NCI-H82 (cell line): ENCODE data around the gene TBC1D5.
"Not testable (repeated sequence)": the region's sequence is repeated elsewhere in the genome, so short reads cannot be mapped to it uniquely, and the experiment has no call there.

Experiments used
- DNase-seq: peaks from one replicate; lab custom pipeline; 2025; lab: John Stamatoyannopoulos, UW

Gene TBC1D5

DNA sequence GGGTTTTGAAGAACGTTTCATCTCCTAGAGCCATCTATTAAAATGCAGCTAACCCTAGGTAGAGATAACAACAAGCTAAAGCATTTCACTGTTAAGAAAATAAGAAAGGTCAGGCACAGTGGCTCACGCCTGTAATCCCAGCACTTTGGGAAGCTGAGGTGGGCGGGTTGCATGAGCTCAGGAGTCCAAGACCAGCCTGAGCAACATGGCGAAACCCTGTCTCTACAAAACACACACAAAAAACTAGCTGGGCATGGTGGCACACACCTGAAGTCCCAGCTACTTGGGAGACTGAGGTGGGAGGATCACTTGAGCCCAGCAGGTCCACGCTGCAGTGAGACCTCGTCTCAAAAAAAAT lies 5.4 kb upstream of the TBC1D5 start:
- no peak for DNase-seq

DNA sequence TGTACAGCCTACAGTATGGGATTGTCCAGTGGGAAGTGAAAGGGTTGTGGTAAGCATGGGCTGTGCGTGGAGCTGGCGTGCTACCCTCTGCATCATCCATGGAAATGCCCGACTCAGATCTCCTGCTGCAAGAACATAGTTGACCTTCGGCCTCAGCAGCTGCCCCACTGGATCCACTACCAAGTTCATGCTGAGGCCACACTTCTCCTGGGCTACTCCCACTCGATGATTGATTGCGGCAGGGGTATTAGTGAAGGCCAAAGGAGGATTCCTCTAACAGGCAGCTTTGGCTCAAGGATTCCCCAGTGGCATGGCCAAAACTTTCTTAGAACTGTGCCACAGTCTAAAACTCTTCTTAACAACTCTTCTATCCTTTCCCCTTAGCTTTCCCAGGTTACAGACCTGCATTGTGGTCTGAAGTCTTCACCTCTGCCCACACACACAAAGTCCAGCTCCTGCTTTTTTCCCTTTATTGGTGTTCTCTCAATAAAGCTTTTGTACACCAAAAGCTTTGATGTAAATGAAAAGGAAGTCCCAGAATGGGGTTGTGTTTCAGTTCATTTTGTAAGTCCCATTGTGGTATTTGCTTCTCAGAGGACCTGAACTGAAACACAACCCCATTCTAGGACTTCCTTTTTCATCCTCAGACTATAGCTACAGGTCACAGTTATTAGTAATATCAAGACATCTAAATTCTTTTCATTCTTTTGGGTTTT lies 4.9 kb upstream of the TBC1D5 start:
- no peak for DNase-seq

DNA sequence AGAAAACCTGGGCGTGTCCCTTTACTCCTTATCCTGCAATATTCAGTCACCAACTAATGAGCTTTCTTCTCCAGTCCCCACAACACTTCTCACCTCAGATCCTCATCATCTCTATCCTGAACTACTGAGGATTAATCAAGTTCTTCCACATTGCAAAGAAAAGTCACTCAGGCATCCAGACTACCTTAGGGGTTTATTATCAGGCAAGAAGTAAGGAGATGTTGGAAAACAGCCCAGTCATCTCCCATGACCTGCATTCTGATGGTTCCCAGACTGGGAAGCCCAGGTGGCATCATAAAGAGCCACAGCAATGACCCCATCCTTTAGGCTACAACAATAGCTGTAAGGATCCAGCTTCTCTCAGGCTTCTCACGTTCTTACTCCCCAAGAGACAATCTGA lies 3.5 kb upstream of the TBC1D5 start:
- DNase-seq: no peak

DNA sequence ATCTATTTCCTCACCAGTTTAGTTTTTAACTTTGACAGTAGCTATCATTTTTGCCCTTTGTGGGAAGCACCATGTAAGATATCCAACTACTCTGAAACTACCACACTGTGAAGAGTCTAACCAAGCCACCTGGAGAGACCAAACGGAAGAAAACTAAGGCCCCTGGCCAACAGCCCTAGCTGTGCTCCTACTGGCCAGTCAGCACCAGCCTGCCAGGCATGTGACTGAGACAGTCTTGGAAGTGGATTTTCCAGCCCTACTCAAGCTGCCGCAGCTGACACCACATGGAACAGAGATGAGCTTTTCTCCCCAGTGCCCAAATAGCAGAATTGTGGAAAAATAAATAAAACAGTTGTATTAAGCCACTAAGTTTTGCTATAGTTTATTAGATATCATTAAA lies 2.9 kb upstream of the TBC1D5 start:
- no peak for DNase-seq

DNA sequence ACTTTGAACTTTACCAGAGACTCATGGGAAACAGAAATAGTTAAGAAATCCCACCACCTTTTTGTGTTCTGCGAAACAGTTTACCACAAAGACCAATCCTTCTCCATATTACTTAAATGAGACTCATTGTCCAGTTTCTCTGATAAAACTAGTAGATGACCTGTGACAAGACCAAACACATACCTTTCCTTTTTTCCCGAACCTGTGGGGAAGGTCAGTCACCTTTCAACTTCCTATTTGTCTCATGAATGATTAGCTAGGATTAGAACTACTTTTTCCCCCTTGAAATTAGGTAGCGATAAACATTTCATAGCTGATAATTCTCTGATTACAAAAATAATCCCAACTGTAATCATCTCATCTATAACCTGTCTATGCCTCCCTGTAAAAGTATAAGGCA lies 2.3 kb upstream of the TBC1D5 start:
- no peak for DNase-seq

DNA sequence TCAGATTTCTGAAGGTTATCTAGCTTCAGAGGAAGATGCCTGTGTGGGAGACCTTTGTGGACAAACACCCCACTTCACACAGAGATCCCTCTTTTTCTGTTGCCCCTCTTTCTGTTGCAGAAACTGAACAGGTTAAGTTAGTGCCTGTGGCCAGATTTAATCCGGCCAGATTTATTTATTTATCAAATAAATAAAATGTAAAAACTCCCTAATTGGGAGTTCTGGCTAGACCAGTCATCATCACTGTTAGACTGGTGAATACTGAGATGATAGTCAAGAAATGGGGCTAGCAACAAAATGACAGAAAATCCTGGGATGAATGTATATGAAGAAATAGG lies 1.2 kb upstream of the TBC1D5 start:
- DNase-seq: no peak

DNA sequence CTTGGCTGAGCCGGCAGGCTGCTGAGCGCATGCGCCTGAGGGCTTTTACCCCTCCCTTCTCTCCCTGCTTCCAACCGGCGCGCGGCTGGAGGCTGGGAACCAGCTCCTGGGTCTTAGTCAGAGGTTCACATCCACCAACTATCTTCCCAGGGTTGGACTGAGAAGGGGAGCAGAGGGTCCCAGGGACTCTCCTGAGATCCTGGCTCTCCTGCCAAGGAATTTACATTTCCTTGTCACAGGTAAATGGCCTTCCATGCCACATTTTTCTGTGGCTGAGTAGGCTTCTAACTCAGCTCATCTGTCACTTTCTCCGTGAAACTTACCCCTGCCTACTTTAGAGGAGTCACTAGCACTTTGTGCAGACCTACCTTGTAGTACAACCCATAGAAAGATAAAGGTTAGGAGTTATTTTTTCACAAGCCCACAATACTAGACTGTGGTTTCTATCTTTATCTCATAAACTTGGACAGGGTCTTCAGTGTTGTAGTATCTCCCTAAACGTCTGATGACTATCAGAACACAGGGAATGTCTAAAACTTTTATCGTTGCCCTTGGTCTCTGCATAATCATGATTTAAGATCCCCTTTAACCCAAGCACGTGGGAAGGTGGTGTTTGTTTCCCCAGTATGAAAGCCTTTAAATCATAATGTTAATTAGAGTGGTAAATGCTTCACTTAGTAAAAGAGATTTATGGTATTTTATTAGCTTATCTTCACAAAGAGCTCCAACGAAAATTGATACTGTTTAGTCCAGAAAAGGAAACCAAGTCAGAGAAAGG lies 638 bp upstream of the TBC1D5 start:
- peak; percentile 51 for DNase-seq

DNA sequence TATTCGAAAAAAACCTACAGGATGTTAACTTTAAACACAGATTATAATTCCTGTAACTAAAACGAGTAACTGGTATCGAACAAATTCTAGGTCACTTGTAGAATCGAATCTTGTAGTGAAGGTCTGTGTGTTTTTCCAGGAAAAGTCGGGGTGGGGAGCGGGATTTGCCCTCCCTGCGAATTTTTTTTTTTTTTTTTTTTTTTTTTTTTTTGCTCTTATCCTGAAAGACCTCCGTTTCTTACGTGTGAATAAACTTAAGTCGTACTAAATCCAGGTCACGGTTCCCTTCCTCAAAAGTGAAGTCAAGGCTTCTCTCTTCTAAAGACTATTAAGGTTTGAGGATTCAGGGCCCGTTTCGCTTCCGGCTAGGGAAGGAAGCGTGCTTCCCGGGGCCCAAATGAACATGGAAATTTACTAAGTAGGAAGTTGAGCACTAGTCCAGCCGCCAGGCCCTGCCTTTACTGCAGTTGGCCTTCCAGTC lies 770 bp downstream of the TBC1D5 start:
- no peak for DNase-seq

DNA sequence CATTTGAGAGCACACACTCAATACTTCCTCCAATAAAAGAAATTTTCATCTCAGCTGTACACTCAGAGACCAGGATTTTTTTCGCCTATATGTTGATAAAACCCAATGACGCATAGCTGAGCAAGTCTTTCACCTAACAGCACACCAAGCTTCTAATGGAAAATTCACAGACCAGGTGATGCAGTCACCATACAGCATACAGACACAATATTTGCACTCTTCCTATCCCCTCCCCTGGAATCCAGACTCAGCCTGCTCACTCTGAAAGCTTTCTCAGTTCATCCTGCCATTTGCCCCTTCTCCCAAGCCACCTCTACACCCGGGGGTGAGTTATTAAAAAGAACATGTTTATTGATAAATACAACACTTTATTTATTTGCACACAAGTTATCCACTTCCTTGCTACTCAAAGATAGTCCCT lies 1.7 kb downstream of the TBC1D5 start:
- peak; percentile 25 for DNase-seq

DNA sequence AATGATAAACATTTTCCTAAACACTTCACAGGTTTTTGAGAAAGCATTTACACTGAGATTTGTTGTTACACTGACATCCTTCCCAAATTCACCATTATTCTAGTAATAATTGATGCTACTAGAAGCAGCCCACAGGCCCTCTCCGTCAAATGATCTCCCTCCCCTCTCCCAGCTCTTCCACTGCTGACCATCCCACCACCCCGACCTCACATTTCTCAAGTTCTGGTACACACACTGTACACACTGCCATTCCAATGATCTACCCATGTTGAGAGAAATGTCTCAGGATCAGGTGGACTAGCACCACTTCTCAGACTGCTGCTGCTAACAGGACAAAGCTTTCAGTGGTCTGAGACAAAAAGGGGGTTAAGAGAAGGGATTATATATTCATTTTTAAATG lies 3.5 kb downstream of the TBC1D5 start:
- DNase-seq: no peak

DNA sequence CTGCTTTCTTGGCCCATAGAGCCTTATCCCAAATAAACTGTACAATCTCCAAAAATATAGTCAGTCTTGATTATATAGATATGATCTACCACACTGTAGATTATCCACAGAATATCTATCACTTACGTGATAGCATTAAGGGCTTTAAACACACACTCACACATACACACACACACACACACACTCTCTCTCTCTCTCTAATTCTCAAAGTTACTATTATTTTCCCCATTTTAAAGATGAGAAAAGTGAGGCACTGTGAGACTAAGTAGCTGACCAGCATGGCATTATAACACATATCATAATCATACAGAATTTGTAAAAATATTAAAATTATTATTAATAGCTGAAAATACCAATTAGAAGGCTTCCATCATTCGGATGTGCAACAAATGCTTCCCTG lies 4.2 kb downstream of the TBC1D5 start:
- no peak for DNase-seq

DNA sequence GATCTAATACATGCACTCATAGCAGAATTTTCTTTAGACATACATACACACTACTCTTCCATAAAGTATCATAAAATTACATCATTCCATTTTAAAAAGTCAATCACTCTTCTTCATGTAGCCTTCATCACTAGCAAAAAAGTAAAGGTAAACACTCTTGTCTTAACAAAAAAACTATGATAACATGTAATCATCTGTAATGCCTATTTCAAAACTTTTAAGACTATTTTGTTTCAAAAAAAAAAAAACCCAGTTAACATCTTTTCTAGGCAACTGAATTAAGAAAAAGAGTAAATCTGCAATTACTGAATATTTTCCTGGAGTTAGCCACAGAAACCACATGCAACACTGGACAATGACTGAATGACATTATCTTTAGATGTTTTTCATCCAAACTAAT lies 4.8 kb downstream of the TBC1D5 start:
- DNase-seq: no peak

DNA sequence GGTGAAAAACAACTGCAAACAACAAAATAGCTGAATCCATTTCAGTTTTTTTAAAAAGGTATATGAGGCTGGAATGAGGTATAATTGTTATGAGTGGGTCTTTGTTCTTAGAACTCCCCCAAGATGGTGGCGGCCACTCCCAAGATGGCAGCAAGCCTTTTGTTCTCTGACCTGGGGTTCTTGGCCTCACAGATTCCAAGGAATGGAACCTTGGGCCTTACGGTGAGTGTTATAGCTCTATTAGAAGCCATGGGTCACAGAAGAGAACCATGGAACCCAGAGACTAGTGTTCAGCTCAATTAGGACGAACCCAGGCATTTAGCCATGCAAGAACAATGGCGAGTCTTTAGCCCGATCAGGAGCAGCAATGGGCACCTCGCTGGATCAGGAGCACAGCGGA lies 7.1 kb downstream of the TBC1D5 start:
- not testable (repeated sequence) for DNase-seq

DNA sequence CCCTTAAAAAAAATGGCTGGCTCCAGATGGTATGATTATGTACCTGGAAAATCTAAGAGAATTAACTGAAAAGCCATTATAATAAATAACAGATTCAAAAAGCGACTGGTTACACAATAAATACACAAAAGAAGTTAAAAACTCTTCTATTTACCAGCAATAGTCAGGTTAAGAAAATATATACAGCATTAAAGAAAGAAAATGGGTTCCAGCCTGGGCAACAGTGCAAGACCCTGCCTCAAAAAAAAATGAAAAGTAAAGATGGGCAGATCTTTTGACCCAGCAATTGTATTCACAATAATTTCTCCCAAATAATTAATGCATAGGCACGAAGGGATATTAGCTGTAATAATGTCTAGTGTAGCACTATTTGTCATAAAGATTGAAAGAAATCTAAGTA lies 8.7 kb downstream of the TBC1D5 start:
- no peak for DNase-seq

DNA sequence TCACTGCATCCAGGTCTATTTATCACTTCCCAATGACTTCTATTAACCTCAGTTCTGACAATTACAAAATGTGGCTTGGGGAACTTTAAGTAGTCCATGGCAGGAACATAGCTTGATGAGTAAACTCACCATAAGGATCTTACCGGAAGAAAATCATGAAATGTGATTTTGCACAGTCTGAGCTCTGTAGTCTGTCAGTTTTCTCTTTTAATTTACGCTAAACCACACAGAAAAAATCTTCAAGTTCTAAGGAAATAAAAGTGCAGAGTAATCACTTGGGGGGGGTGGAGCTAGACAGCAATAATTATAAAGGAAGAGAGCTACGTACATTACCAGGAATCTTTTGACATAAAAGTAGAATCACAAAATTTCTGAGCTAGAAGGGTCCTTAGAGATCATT lies 9.2 kb downstream of the TBC1D5 start:
- no peak for DNase-seq

DNA sequence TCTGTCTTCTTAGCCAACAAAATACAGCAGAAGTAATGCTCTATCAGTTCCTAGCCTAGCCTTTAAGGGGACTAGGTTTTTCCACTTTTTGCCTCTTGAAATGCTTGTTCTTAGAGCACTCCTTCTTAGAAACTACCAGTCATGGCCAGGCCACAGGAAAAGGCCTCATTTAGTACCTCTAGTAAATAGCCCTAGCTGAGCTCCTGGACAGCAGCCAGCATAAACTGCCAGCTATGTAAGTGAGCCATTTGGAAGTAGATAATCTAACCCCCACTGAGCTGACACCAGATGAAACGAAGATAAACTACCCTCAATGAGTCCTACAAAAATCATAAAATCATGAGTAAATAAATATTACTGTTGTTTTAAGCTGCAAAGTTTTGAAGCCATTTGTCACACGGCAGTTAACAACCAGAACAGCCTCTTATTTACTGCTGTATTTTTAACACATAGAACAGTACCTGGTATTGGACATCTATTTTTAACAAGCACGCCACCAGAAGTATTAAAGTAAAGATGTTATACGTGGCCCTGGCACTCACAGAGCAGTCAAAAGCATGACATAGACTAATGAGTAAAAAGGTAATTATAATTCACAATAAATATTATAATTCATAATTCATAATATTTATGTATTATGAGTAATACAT lies 12.0 kb downstream of the TBC1D5 start:
- no peak for DNase-seq

DNA sequence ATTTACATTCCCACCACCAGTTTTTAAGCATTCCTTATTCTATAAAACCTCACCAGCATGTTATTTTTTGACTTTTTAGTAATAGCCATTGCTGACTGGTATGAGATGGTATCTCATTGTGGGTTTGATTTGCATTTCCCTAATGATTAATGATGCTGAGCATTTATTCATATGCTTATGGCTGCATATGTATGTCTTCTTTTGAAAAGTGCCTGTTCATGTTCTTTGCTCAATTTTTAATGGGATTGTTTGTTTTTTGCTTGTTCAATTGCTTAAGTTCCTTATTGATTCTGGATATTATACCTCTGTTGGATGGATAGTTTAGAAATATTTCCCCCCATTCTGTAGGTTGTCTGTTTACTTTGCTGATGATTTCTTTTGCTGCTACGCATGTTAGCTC lies 16.1 kb downstream of the TBC1D5 start:
- DNase-seq: no peak

DNA sequence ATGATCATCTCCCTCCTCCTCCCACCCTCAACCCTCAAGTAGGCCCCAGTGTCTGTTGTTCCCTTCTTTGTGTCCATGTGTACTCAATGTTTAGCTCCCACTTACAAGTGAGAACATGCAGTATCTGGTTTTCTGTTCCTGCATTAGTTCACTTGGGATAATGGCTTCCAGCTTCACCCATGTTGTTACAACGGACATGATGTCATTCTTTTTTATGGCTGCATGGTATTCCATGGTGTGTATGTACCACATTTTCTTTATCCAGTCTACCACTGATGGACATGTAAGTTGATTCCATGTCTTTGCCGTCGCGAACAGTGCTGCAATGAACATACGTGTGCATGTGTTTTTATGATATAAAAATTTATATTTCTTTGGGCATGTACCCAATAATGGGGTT lies 16.6 kb downstream of the TBC1D5 start:
- DNase-seq: not testable (repeated sequence)

DNA sequence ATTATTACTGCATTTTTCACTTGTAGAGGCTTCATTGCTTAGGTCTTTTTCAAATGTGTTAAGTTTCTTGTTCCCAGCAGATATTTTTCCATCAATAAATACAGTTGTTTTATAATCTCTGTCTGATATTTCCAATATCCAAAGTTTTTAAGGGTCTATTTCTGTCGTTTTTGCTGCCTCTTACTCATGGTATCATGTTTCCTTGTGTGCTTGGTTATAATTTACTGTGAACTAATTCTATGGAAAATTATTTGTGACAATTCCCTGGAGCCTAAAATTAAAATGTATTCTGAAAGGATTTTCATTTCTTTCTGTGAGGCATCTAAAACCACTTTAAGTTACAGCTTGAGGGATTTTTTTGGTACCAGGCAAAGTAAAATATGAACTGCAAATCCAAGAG lies 17.5 kb downstream of the TBC1D5 start:
- DNase-seq: no peak

DNA sequence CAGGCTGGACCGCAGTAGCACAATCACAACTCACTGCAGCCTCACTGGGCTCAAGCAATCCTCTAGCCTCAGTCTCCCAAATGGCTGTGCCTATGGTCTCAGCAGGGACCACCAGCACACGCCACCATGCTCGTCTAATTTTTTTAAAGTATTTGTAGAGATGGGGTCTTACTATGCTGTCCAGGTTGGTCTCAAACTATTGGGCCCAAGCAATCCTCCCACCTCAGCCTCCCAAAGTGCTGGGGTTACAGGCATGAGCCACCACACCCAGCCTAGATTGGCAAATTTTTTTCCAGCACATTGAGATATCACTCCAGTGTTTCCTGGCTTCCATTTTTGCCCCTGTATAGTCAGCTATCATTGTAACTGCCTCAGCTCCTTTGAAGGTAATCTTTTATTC lies 18.3 kb downstream of the TBC1D5 start:
- DNase-seq: no peak

DNA sequence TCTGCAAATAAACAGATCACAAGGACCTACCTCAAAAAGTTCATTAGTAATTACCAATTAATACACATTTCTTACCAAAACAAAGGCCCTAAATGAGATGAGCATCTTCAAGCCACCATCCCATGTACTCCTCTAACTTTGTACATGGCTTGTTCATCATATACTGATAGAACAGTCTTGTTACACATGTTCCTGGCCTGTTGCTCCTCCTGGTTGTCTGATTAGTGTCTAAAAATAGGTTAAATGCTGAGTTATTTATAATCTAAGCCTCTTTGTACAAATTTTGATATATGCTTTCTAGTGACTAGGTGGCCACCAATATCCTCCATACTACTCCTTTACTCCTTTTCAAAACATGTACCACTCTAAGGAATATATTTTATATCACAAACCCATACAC lies 25.0 kb downstream of the TBC1D5 start:
- no peak for DNase-seq

DNA sequence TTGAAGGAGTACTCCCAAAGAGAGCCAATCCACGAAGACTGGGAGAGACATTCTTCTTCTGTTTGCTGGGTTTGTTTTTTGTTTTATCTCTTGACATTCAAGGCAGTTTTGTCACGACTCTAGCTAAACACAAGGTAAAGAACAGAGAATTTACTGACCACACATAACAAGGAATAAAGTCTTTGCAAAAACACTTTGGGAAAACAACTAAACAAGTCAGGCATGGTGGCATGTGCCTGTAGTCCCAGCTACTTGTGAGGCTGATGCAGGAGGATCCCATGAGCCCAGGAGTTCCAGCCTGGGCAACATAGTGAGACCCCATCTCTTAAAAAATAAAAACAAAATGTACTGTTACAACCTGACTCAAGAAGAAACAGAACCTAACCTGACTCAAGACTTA lies 28.0 kb downstream of the TBC1D5 start:
- no peak for DNase-seq

DNA sequence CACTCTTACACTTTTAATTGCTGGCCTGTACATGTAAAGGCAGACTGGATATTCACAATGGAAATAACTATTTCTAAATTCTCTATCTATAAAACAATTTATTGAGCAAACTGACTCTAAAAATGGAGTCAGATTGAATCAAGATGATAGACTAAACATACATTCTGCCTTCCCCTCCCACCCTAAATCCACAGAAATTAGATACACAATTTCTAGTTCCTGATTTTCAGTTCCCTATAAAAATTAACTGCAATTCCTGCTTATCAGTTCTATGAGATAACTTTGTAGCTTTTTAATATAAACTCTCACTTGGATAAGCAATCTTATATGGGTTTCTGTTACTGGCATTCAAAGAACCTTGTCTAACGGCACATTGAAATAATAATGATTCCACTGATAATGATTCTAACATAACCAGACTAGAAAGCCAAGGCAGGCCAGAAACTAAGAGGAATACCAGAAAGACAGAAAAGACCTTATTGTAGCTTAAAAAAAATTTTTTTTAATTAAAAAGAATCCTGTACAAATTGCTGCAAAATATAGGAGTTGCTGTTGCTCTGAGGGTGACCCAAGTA lies 33.1 kb downstream of the TBC1D5 start:
- DNase-seq: no peak
